Upper lobe of left lung (tissue), 6 donors: ENCODE results near the gene LAMA2. TPM values are rescaled to one million over a fixed set of nuclear protein-coding genes. Genes with fewer than 3 reads are reported as not detected.

Experiments used
- ATAC-seq, 2 donors: fragments of 200-7000 bp; cut with Tn5 transposase; one replicate each; pipeline ENCODE4 v1.9.1; 2022; ENCODE audit warnings: mild to moderate bottlenecking in 2 of 2, moderate library complexity in 2 of 2; ENCODE audit not compliant: low FRiP score in 2 of 2
- DNase-seq, 2 donors: peaks; one replicate each; pipeline ENCODE4 v3.0.0-alpha.2; 2019 to 2020
- H3K27ac ChIP-seq, 4 donors: fragments of 200-600 bp; sonication (generic); one replicate each; pipeline ENCODE4 v1.5.1; 2016 to 2019
- H3K27me3 ChIP-seq, 4 donors: fragments of 200-600 bp; sonication (generic); one replicate each; pipeline ENCODE4 v1.5.1; 2017 to 2019
- H3K36me3 ChIP-seq, 4 donors: fragments of 200-600 bp; sonication (generic); one replicate each; pipeline ENCODE4 v1.5.1; 2016 to 2019
- H3K4me1 ChIP-seq, 4 donors: fragments of 200-600 bp; sonication (generic); one replicate each; pipeline ENCODE4 v1.5.1; 2018 to 2019
- H3K4me3 ChIP-seq, 4 donors: fragments of 200-600 bp; sonication (generic); one replicate each; pipeline ENCODE4 v1.5.1; 2017 to 2019; ENCODE audit warnings: mild to moderate bottlenecking in 2 of 4, moderate library complexity in 1 of 4
- H3K9me3 ChIP-seq, 4 donors: fragments of 200-600 bp; sonication (generic); one replicate each; pipeline ENCODE4 v1.5.1; 2018 to 2019
- CTCF ChIP-seq, 6 experiments: fragments of 450-650 bp in 4 of 6; fragments of 200-600 bp in 2 of 6; sonication (generic) in 2 of 6; IDR thresholded peaks; one replicate each; pipeline ENCODE4 v1.5.1; 2016 to 2019; ENCODE audit warnings: antibody characterized with exemption in 6 of 6
- EP300 ChIP-seq, 4 donors: sonication (generic); formaldehyde crosslinking; IDR thresholded peaks; one replicate each; pipeline ENCODE4 v1.5.1; 2017; ENCODE audit warnings: antibody characterized with exemption in 4 of 4, control low read depth in 2 of 4
- POLR2A ChIP-seq, 4 donors: fragments of 450-650 bp; IDR thresholded peaks; one replicate each; pipeline ENCODE4 v1.5.1; 2016 to 2017; ENCODE audit warnings: antibody characterized with exemption in 4 of 4, mild to moderate bottlenecking in 2 of 4
- POLR2AphosphoS5 ChIP-seq, 2 donors: sonication (generic); formaldehyde crosslinking; IDR thresholded peaks; one replicate each; pipeline ENCODE4 v1.5.1; 2017; ENCODE audit warnings: antibody characterized with exemption in 2 of 2
- WGBS, 2 donors: methylation state at CpG; one replicate each; pipeline ENCODE4 v1.1.5; 2017 to 2018; 5-methylcytosine and 5-hydroxymethylcytosine counted together
- total RNA-seq, 6 donors: library from RNA; depleted of rRNA in 4 of 6; stranded (reverse); fragments of >200 nt in 4 of 6; gene quantifications; one replicate each; pipeline versions ENCODE4 v1.1.0 to v1.2.1, GENCODE V29; 2016 to 2021
- donor health status: DM: no; HTN: no; CAD: no; lungs with moderate emphysema.
- donor health status: DM: no; HTN: yes; CAD: no; lungs with severe emphysema.

Gene LAMA2
- total RNA-seq, 6 donors from 2014 or later, result 41.9 to 82.8 (median 62.4) TPM

- H3K36me3 ChIP-seq, result peaks cover 0 to 12% (median 0%) of the 10 kb centered on the region in 4 donors
- H3K4me3 ChIP-seq, result no peak overlapping the region
- peaks cover 0 to 19% (median 8%) of the 10 kb centered on the region in 4 donors for H3K4me1 ChIP-seq
- H3K9me3 ChIP-seq, result no peaks in the 10 kb centered on the region
- WGBS, 2 donors, result 46 to 58% methylated on average over 1 of the region's 1 CpG
- ATAC-seq (no peak), DNase-seq (no peak)
- H3K27ac ChIP-seq, result no peak overlapping the region
- H3K27me3 ChIP-seq, result no peaks in the 10 kb centered on the region
- TF ChIP-seq POLR2AphosphoS5 (IDR thresholded peaks at IDR 0.05) (no peak), EP300 (IDR thresholded peaks at IDR 0.05) (peak in 2 of 4 donors; percentile 14 to 57), POLR2A (IDR thresholded peaks at IDR 0.05) (no peak), CTCF (IDR thresholded peaks at IDR 0.05) (no peak)
These were observed 624.9 kb downstream of the LAMA2 start for GRCh38 chr6:129507846-129508245.

- no peak for ATAC-seq
- Histone ChIP-seq H3K4me3 (no peak overlapping the region), H3K4me1 (peaks cover 0 to 19% (median 8%) of the 10 kb centered on the region in 4 donors), H3K27ac (no peak overlapping the region), H3K27me3 (no peaks in the 10 kb centered on the region), H3K36me3 (peaks cover 0 to 12% (median 0%) of the 10 kb centered on the region in 4 donors), H3K9me3 (no peaks in the 10 kb centered on the region)
- WGBS, 2 donors, result 61 to 64% methylated on average over 4 of the region's 4 CpGs
- no peak for DNase-seq
- no peak for TF ChIP-seq EP300 (IDR thresholded peaks at IDR 0.05)
- no peak for TF ChIP-seq CTCF (IDR thresholded peaks at IDR 0.05)
- no peak for TF ChIP-seq POLR2AphosphoS5 (IDR thresholded peaks at IDR 0.05)
- TF ChIP-seq POLR2A (IDR thresholded peaks at IDR 0.05), result no peak
These were observed 625.7 kb downstream of the LAMA2 start for GRCh38 chr6:129508477-129509145.

- WGBS, 2 donors, result 37 to 50% methylated on average over 2 of the region's 2 CpGs
- Histone ChIP-seq H3K36me3 (peaks cover 0 to 14% (median 0%) of the 10 kb centered on the region in 4 donors), H3K27me3 (no peaks in the 10 kb centered on the region), H3K9me3 (no peaks in the 10 kb centered on the region), H3K4me3 (no peak overlapping the region), H3K27ac (peak overlapping the region in 1 of 4 donors; percentile 27), H3K4me1 (peaks cover 0 to 19% (median 8%) of the 10 kb centered on the region in 4 donors)
- TF ChIP-seq POLR2A (IDR thresholded peaks at IDR 0.05), result no peak
- TF ChIP-seq EP300 (IDR thresholded peaks at IDR 0.05), result no peak
- TF ChIP-seq CTCF (IDR thresholded peaks at IDR 0.05), result no peak
- TF ChIP-seq POLR2AphosphoS5 (IDR thresholded peaks at IDR 0.05), result no peak
- DNase-seq, result no peak
- ATAC-seq, result peak in 1 of 2 donors; percentile 16
These were observed 628.0 kb downstream of the LAMA2 start for GRCh38 chr6:129510950-129511349.

GRCh38 chr6:129513471-129513870, 630.5 kb downstream of the LAMA2 start:
- TF ChIP-seq POLR2AphosphoS5 (IDR thresholded peaks at IDR 0.05) (no peak), CTCF (IDR thresholded peaks at IDR 0.05) (no peak), EP300 (IDR thresholded peaks at IDR 0.05) (no peak), POLR2A (IDR thresholded peaks at IDR 0.05) (no peak)
- peaks cover 0 to 11% (median 5%) of the 10 kb centered on the region in 4 donors for H3K4me1 ChIP-seq
- H3K9me3 ChIP-seq, result no peaks in the 10 kb centered on the region
- H3K27ac ChIP-seq, result no peak overlapping the region
- H3K27me3 ChIP-seq, result no peaks in the 10 kb centered on the region
- no peak overlapping the region for H3K4me3 ChIP-seq
- H3K36me3 ChIP-seq, result peaks cover 0 to 14% (median 0%) of the 10 kb centered on the region in 4 donors
- DNase-seq (no peak), ATAC-seq (no peak)
- WGBS, 2 donors, result 83 to 88% methylated on average over 3 of the region's 3 CpGs

GRCh38 chr6:129515004-129515403, 632.1 kb downstream of the LAMA2 start:
- Histone ChIP-seq H3K4me3 (no peak overlapping the region), H3K9me3 (no peaks in the 10 kb centered on the region), H3K27ac (no peak overlapping the region), H3K4me1 (peaks cover 0 to 8% (median 3%) of the 10 kb centered on the region in 4 donors), H3K27me3 (no peaks in the 10 kb centered on the region), H3K36me3 (peaks cover 0 to 18% (median 0%) of the 10 kb centered on the region in 4 donors)
- DNase-seq (no peak), ATAC-seq (no peak)
- 56 to 74% methylated on average over 2 of the region's 2 CpGs for WGBS, 2 donors
- TF ChIP-seq EP300 (IDR thresholded peaks at IDR 0.05) (no peak), POLR2A (IDR thresholded peaks at IDR 0.05) (no peak), CTCF (IDR thresholded peaks at IDR 0.05) (no peak), POLR2AphosphoS5 (IDR thresholded peaks at IDR 0.05) (no peak)
